RPMI7951 (cell line): ENCODE data around the gene SYK. TPM values are rescaled to one million over a fixed set of nuclear protein-coding genes. Genes with fewer than 3 reads are reported as not detected.

Experiments
- DNase-seq: peaks from one replicate; pipeline ENCODE4 v3.0.0-alpha.2; 2012; ENCODE audit warnings: low read depth
- total RNA-seq: library from RNA; depleted of rRNA; stranded (reverse); fragments of >200 nt; shearing (Covaris generic); gene quantifications from 2 replicates; pipeline ENCODE4 v1.2.3, GENCODE V29; 2014

The SYK gene
- total RNA-seq, 1 experiment from 2014 or later, result not detected

DNA sequence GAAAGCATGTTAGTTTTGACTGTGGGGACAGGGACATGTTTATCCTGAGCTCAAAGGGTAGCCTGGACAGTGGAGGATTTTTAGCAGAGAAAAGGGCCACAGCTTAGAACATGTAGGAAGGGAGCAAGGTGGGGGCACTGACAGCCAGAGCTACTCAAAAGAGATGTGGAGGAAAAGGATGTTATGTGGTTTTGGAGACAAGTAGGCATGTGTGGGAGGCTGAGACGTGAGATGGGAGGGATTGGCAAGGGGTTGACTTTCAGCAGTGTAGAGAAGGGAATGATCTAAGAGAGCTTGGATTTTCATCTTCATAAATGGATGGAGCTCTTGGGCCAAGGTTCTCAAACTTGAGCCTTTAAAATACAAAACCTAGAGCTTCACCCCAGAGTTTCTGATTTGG lies 24.0 kb downstream of the SYK start:
- DNase-seq, result no peak

DNA sequence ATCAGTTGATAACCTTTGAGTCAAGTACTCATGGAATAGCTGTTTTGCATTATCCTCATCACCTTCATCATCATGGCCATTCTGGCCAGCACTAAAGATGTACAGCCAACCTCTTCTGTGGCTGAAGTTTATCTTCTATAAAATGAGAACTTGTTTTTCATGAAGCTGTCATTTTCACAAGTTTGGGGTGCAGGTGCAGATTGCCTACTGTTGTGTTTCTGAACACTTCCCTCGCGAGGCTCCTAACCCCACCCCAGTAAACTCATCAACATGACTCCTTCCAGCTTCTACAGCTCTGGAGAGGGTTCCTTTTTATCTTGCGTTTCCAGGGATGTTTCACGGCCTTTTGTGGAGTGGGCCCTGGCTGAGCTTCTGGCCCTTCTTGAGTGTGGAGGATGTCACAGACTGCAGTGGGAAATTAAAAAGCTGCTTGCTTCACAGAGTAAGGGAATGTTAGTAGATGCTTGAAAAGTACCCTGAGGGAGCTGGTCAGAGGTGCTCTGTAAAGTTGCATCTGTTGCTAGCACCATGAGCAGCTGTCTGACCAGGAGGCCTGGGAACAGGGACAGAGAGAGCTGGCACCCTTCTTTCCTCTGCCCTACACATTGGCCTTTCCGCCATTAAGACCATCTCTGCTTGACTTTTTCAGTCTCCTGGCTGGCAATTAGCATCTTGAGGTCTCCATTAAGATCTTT lies 24.9 kb downstream of the SYK start:
- no peak for DNase-seq

DNA sequence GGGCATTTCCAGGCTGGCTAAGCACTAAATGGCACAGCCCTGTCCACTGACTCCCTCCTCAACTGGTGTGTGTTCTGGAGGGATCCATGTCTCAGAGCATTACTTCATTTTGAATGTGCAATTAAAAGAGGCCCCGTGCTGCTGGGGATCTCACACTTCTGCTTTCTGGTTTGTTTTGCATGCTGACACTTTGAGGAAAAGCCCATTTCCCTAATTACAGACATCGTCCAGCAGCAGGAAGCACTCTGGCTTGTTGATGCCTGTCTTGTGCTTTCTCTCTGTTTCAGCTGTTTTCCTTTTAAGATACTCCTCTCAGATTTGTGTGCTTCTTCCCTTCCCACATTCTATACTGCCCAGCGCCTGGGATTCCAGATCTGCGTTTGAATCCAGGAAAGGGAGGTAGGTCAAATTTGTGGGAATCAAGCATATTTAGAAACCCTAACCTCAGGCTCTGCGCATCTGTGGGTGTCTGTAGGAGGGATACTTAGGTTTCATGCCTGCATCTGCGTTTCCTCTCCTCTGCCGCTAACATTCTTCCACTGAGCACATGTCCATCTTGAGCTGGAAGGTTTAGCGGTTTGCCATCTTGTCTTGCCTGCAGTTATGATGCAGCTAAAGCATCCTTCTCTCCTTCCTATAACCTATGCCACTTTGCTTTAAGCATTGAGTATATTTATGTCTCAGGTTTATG lies 25.7 kb downstream of the SYK start:
- no peak for DNase-seq

DNA sequence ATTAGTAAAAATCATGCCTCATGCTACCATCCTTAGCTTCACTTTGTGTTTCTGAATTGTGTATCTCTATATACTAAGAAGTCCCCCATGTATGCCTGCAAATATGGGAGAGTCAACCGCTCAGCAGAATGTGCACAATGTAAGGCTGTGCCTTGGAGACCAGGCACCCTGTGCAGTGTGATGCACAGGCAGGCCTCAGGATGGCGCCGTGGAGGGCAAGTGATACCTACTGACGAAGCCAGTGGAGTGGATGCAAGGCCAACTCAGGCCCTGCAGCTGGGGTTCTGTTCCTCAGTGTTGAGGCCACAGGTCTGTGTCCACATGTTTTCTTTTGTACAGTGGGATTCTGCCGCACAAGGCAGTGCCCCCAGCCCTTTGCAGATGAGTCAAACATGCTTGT lies 28.4 kb downstream of the SYK start:
- DNase-seq, result no peak

DNA sequence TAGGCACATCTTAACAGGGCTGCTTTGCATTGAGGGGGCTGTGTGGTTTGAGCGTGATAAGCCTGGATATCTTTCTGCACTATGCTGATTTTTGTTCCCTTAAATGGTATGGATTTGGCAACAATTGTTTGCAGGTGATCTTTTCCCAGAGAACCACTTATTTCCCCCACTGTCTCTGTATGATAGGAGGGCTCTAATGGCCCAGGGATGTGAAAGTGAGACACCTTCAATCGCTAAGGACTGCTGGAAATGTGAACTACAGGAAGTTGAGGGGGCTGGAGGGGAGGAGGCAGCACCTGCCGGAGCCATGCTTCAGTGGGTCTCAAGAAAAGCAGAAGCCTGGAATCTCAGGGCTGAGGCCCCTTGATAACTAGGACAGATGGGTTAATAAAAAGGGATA lies 29.4 kb downstream of the SYK start:
- no peak for DNase-seq

DNA sequence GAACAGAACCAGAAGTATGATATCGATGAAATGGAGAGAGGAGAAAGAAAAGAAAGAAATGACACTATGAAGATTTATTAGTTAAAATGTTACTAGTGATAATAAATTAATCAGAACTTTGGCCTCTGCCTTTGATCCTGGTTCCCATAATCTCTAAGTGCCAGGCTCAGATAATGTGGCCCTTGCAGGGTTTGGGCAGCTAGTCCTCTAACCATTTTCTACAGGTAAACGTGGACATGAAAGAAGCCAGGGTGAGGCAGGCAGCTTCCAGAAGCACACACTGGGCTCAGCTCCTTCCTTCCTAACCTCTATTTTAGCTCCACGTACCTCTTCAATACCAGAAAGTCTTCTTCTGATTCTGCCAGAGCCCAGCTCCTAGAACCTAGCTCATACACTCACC lies 30.6 kb downstream of the SYK start:
- DNase-seq, result no peak

DNA sequence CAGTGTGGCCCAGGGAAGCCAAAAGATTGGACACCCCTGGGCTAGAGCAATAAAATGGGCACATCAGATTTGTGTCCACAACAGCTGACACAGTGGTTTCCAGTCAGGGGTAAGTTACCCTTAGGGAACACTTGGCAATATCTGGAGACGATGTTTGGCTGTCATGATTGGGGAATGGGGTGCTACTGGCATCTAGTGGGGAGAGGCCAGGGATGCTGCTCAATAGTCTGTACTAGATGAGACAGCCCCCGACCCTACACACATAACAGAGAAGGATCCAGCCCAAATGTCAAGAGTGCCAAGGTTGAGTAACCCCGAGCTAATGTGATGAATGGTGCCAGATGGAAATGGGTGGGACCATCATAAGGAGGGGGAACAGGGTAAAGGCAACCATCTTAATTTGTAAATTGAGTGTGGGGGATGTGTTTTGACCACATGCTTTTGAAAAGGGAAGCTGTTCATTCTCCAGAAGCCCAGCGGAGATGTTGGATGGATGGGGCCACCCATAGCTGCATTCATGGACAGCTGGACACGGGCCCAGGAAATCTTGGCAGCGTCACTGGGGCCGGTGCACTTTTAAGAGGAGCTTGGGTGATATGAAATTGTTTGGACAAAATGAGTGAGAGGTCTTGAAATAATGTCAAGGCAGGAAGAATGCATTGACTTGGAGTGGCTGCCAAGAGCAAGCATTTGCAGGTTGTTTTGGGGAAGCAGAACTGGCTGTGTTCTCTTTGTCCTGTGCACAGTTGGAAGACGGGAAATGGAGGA lies 33.4 kb downstream of the SYK start:
- no peak for DNase-seq

DNA sequence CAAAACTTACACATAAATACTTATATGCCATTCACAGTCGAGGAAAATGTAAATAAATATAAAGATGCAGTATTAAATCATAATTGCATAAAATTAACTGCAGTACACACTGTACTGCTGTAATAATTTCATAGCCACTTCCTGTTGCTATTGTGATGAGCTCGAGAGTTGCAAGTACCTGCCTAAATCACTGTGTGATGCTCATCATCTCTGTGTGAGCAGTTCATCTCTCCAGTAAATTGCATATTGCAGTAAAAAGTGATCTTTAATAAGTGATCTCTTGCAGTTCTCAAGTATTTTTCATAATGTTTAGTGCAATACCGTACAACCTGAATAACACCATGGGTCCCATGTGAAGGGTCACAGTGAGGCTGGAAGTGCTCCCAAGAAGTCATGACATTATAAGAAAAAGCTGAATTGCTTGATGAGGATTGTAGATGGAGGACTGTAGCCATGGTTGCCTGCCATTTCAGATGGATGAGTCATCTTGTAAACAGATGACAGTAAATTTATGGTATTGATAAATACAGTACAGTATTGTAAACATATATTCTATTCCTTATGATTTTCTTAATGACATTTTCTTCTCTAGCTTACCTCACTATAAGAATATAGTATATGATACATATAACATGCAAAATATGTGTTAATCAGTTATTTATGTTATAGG lies 34.9 kb downstream of the SYK start:
- no peak for DNase-seq

DNA sequence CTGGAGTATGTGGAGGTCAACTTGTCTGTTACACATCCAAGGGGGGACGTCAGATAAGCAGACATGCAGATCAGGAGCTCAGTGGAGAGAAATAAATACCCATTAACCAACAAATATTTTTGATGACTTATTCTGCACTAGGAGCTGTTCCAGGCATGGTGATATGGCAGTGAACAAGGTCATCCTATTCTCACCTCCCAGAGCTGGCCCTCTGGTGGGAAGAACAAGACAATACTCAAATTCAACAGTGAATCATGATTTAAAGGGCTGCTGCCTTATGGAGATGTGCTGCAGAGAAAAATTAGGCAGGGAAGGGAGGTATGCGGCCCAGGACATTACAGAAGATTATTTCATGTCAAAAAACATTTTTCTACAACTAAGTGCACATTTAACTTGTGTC lies 36.5 kb downstream of the SYK start:
- DNase-seq, result no peak

DNA sequence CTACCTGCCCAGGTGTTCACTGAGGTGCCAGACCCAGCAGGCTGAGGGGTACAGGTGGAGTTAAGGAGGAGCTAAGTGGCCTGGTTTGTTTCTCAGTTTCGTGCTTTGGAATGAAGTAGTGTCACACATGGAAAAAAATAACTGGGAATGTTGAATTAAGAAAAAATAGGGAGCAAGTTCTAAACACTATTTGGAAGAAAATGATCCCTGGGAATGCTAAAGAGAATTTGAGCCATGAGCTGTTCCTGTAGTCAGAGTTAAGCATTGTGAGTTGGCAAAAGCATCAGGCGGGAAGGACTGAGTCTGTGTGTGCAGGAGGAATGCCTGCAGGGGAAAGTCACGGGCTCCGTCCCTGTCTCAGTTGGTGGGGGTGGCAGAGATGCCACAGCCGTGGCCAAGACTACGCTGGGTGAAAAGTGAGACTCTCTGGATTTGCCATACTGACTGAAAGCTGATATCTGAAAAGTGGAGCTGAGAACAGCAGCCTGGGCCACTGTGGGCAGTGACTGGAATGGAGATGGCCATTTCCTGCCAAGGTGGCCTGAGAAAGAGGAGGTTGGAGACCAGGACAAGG lies 37.0 kb downstream of the SYK start:
- no peak for DNase-seq

DNA sequence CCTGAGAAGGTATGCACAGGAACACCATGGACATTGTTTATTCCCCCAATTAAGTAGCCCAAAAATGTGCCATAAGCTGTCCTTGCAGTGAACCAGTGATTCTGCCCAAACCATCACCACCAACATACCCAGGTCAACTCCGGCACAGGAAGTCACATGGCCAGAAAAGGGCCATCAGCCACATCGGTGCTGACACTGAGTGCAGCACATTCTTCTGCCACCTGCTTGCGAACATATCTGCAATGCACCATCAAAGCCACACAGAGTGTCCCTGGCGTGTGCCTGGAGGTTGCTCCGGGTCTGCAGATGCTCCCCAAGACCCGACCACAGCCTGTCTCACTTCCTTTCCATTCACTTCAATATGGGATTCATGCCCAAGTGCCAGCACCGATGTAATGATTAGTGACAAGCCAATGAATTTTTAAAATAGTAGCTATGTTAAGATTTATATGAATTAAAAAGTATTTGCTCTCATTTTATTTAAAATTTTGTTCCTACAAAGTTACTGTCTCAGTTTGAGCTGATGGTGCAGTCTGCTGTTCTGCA lies 37.6 kb downstream of the SYK start:
- no peak for DNase-seq

DNA sequence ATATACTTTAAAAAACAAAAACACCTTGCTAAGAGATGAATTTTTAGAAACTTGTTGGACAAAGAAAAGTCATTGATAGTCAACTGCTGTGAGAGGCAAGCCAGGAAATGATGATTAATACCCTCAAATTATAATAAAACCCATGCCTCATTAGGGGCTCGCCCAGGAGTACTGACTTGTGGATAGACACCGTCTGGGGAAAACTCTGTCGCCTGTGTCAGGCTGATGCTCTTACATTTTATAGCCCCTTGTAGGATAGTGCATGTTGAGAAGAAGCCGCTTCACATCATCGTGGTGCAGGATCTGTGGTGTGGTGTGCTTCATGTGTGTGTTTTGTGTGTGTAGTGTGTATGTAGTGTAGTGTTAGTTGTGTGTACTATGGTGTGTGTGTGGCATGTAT lies 39.1 kb downstream of the SYK start:
- DNase-seq, result no peak

DNA sequence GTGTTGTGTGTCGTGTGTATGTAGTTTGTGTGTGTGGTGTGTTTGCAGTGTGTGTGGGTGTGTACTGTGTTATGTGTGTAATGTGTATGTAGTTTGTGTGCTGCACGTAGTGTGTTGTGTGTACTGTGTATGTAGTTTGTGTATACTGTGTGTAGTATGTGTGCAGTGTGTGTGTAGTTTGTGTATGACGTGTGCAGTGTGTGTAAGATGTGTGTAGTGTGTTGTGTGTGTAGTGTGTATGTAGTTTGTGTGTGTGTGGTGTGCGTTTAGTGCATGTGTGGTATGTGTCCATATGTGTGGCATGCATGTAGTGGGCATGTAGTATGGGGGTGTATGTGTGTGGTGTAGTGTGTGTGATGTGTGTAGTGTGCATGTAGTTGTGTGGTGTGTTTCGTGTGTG lies 39.6 kb downstream of the SYK start:
- DNase-seq, result no peak

DNA sequence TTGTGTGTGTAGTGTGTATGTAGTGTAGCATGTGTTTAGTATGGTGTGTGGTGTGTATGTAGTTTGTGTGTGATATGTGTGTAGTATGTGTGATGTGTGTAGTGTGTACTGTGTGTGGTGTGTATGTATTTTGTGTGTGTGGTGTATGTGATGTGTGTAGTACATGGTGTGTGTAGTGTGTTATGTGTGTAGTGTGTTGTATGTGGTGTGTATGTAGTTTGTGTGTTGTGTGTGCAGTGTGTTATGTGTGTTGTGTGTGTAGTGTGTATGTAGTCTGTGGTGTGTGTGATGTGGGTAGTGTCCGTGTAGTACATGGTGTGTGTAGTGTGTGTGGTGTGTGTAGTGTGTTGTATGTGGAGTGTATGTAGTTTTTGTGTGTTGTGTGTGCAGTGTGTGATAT lies 40.0 kb downstream of the SYK start:
- no peak for DNase-seq

DNA sequence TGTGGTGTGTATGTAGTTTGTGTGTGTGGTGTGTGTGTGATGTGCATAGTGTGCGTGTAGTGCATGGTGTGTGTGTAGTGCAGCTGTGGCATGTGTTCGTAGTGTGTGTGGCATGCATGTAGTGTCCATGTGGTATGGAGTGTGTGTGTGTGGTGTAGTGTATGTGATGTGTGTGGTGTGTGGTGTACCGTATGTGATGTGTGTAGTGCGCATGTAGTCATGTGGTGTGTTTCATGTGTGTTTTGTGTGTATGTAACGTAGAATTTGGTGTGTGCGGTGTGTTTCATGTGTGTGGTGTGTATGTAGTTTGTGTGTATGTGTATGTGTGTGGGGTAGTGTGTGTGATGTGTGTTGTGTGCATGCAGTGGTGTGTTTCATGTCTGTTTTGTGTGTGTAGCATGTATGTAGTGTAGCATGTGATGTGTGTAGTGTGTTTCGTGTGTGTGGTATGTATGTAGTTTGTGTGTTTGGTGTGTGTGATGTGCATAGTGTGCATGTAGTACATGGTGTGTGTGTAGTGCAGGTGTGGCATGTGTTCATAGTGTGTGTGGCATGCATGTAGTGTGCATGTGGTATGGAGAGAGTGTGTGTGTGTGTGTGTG lies 40.7 kb downstream of the SYK start:
- DNase-seq, result no peak

DNA sequence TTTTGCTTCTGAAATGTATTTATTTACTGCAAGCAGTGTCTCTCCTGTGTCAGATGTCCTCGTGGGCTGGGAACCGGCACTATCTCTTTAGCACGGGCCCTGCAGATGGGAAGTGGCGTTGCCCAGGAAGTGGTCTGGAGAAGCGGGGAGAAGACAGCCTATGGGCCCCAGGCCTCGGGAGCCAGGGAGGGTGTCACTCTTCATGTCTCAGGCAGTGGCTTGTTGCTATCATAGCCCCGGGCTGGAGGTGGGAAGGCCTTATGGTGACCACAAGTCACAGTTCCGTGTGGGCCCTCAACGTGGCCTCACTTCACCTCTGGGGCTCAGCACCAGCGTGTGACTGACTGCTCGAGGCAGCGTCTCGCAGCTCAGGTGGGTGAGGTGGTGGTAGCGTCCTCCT lies 41.4 kb downstream of the SYK start:
- DNase-seq, result no peak

DNA sequence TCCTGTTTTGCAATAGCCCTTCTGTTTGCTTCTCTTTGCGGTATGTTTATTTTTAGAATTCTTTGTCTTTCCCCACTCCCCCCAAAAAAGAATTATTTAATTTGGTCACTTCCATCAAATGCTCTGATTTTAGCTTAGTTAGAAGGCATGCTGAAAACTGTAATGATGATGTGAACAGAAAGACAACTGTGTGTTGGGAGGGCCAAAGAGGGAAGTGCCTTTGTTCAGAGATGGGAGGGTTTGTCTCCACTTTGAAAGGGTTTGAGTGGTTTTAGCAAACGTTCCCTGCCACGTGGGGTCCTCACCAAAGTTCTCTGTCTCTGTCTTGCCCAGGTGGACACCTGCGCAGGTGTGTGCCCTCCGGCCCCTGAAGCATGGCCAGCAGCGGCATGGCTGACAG lies 41.9 kb downstream of the SYK start:
- no peak for DNase-seq

DNA sequence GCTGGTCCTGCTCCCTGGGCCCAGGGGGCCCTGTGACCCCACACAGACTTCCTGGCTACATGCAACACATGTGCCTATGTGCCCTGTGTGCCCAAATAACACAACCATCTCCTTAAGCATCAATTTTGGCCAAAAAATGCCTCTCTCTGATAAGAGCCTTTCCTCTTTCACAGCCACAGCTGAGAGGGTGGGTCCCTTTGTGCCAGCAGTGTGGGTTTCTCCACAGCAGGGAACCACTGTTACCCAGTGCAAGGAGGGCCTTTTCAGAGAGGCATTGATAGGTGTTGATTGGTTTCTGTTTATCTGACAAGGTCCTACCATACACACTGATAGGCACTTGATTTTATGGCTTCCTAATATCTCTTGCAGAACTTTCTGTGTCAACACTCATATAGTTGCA lies 42.7 kb downstream of the SYK start:
- DNase-seq, result no peak

DNA sequence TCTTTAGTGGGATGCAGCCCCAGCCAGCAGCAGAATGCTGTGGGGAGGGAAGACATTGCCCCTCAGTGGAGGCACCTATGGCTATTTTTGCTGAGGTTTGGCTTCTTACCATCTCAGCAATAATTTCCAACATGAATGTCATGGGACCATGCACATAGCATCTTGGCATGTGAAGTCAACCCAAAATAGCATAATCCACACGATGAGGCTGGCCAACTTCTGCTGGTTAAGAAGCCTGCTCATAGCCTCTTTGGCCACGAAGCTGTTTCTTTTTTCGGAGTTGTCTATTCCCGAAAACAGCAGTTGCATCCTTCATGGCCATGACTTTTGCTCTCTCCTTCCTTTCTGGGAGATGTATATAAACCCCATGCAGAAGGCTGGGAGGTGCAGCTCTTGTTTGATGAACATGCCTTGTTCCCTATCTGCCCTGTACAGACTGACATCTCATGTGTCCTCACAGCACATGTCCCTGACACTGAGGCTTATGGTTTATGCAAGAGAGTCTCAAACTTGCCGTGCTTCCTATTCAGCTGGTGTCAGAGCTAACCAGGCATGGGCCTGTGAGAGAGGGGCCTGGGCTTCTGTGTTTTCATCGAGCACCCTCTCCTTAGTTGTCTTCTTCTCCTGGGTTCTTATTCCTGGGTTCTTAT lies 45.3 kb downstream of the SYK start:
- no peak for DNase-seq

DNA sequence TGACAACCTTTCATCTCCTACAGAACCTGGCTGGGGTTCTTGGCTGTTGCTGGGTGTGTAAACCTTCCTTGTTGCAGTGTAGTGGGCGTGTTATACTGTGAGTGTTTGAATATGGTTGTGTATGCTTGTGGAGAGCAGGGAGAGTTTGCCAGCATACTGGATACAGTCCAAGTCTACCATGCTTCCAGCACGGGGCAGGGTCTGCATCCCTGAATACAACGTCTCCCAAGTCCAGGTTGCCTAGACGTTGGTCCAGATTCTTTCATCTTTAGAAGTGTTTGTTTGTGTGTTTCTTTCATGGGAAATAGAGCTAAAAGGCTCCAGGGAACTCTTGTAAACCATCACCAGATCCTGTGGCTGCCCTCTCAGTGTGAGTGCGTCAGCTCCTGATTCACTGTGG lies 46.4 kb downstream of the SYK start:
- no peak for DNase-seq

DNA sequence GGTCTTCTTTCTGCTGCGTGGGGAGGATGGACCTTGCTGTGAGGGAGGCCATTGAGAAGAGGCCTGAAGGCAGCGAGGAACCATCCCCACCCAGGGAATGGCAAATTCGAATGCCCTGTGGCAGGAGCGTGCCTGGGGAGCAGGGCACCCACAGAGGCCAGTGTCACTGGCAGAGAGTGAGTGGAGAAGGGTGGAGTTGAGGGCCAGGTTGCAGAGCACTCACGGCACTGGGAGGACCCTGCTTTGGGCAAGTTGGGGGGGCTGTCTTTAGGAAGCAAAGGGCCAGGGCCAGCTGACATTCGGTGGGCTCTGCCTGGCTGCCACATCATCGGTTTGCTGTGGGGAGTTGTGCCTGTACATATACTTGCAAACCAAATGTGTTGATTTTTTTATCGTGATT lies 47.2 kb downstream of the SYK start:
- no peak for DNase-seq
